SH-SY5Y (cell line): Measurements from ENCODE around the gene LSM14A.

Source experiments
- GATA2 ChIP-seq: IDR thresholded peaks from 2 replicates; pipeline ENCODE4 v1.6.1; 2011; ENCODE audit warnings: mild to moderate bottlenecking, low read depth, low read length
- GATA3 ChIP-seq: IDR thresholded peaks from 2 replicates; pipeline ENCODE4 v1.6.1; 2011; ENCODE audit warnings: low read depth, mild to moderate bottlenecking, low read length, moderate library complexity

GRCh38 chr19:34191355-34191962 lies 19.2 kb downstream of the LSM14A start:
- TF ChIP-seq GATA2 (no peak), GATA3 (no peak)
